GM19468 (cell line): Measurements from ENCODE around the gene PSMG3.

Experiments used
- ATAC-seq: cut with Tn5 transposase; IDR thresholded peaks from one replicate; pipeline ENCODE4 v1.9.1; 2021; ENCODE audit warnings: mild to moderate bottlenecking, moderate library complexity, moderate number of reproducible peaks; ENCODE audit not compliant: unreplicated experiment; ENCODE audit errors: extremely low read depth

PSMG3 gene

GRCh38 chr7:1597066-1597760 is 27.4 kb upstream of the PSMG3 start:
- ATAC-seq, result no peak

- no peak for ATAC-seq
Observed at GRCh38 chr7:1596181-1597043, 26.6 kb upstream of the PSMG3 start.

- ATAC-seq, result no peak
Observed at GRCh38 chr7:1595636-1596035, 25.8 kb upstream of the PSMG3 start.

GRCh38 chr7:1595027-1595426 is 25.2 kb upstream of the PSMG3 start:
- no peak for ATAC-seq

GRCh38 chr7:1593904-1594421 is 24.1 kb upstream of the PSMG3 start:
- no peak for ATAC-seq

- ATAC-seq, result no peak
Observed at GRCh38 chr7:1593091-1593866, 23.4 kb upstream of the PSMG3 start.

- no peak for ATAC-seq
Observed at GRCh38 chr7:1592299-1592871, 22.6 kb upstream of the PSMG3 start.

- ATAC-seq, result no peak
Observed at GRCh38 chr7:1591876-1592275, 22.0 kb upstream of the PSMG3 start.

GRCh38 chr7:1591396-1591795 is 21.6 kb upstream of the PSMG3 start:
- no peak for ATAC-seq

GRCh38 chr7:1590887-1591286 is 21.1 kb upstream of the PSMG3 start:
- ATAC-seq, result no peak

- ATAC-seq, result no peak
Observed at GRCh38 chr7:1590476-1590875, 20.6 kb upstream of the PSMG3 start.

- no peak for ATAC-seq
Observed at GRCh38 chr7:1588978-1589377, 19.1 kb upstream of the PSMG3 start.

GRCh38 chr7:1587738-1588137 is 17.9 kb upstream of the PSMG3 start:
- no peak for ATAC-seq

- ATAC-seq, result no peak
Observed at GRCh38 chr7:1586827-1587705, 17.2 kb upstream of the PSMG3 start.

GRCh38 chr7:1586126-1586826 is 16.4 kb upstream of the PSMG3 start:
- no peak for ATAC-seq

- ATAC-seq, result no peak
Observed at GRCh38 chr7:1585142-1585981, 15.5 kb upstream of the PSMG3 start.

GRCh38 chr7:1584700-1585099 is 14.9 kb upstream of the PSMG3 start:
- ATAC-seq, result no peak
